OCI-LY1 (cell line): ENCODE measurements around the gene DHRS11.

ENCODE experiments used
- H2AFZ ChIP-seq: fragments of 200-600 bp; sonication (generic), shearing (Covaris generic); 2 replicates; pipeline ENCODE4 v1.6.0; 2014; ENCODE audit warnings: antibody characterized with exemption, mild to moderate bottlenecking, low read length
- H3F3A ChIP-seq: fragments of 200-600 bp; sonication (generic), shearing (Covaris generic); 2 replicates; pipeline ENCODE4 v1.6.0; 2014; ENCODE audit warnings: mild to moderate bottlenecking, antibody characterized with exemption, low read length, moderate library complexity; ENCODE audit not compliant: insufficient read depth
- H3K27ac ChIP-seq: fragments of 200-600 bp; sonication (generic); 2 replicates; pipeline ENCODE4 v1.5.1; 2014; ENCODE audit warnings: low read length, mixed run types, mild to moderate bottlenecking, low read depth; ENCODE audit not compliant: poor library complexity, severe bottlenecking
- H3K27me3 ChIP-seq: fragments of 200-600 bp; sonication (generic); 2 replicates; pipeline ENCODE4 v1.6.0; 2014; ENCODE audit warnings: antibody characterized with exemption, mild to moderate bottlenecking, low read length, moderate library complexity; ENCODE audit not compliant: insufficient read depth
- H3K36me3 ChIP-seq: fragments of 200-600 bp; sonication (generic); 2 replicates; pipeline ENCODE4 v1.6.1; 2014; ENCODE audit warnings: mild to moderate bottlenecking, antibody characterized with exemption, low read length, moderate library complexity, mixed read lengths; ENCODE audit not compliant: insufficient read depth
- H3K4me1 ChIP-seq: fragments of 200-600 bp; sonication (generic); 2 replicates; pipeline ENCODE4 v1.5.1; 2014; ENCODE audit warnings: mild to moderate bottlenecking, low read length, moderate library complexity; ENCODE audit not compliant: insufficient read depth, severe bottlenecking
- H3K4me2 ChIP-seq: fragments of 200-600 bp; sonication (generic), shearing (Covaris generic); 2 replicates; pipeline ENCODE4 v1.6.1; 2014; ENCODE audit warnings: low read length
- H3K4me3 ChIP-seq: fragments of 200-600 bp; sonication (generic); 2 replicates; pipeline ENCODE4 v1.5.1; 2014; ENCODE audit warnings: low read length, low read depth, mild to moderate bottlenecking, mixed read lengths; ENCODE audit not compliant: poor library complexity, severe bottlenecking
- H3K79me2 ChIP-seq: fragments of 200-600 bp; shearing (Covaris generic); 2 replicates; pipeline ENCODE4 v1.6.1; 2016; ENCODE audit warnings: mixed run types, low read length, mixed read lengths; ENCODE audit not compliant: insufficient read depth
- H3K9ac ChIP-seq: fragments of 200-600 bp; sonication (generic), shearing (Covaris generic); 2 replicates; pipeline ENCODE4 v1.6.1; 2014; ENCODE audit warnings: mild to moderate bottlenecking, low read length, mixed read lengths
- H3K9me2 ChIP-seq: fragments of 200-600 bp; sonication (generic), shearing (Covaris generic); 2 replicates; pipeline ENCODE4 v1.6.1; 2014; ENCODE audit warnings: low read depth, mild to moderate bottlenecking, low read length, mixed read lengths
- H3K9me3 ChIP-seq: fragments of 200-600 bp; shearing (Covaris generic); 2 replicates; pipeline ENCODE4 v1.6.1; 2014; ENCODE audit warnings: low read length, mixed read lengths
- H4K20me1 ChIP-seq: fragments of 200-600 bp; sonication (generic), shearing (Covaris generic); 2 replicates; pipeline ENCODE4 v1.6.0; 2016; ENCODE audit warnings: mild to moderate bottlenecking, low read length; ENCODE audit not compliant: insufficient read depth
- EZH2 ChIP-seq: fragments of 200-600 bp; sonication (generic), shearing (Covaris generic); IDR thresholded peaks from 2 replicates; pipeline ENCODE4 v1.8.0; 2017; ENCODE audit warnings: borderline replicate concordance, mixed run types, mild to moderate bottlenecking, antibody characterized with exemption, low read length, moderate library complexity, mixed read lengths
- TF ChIP-seq, protein P1 (sequence below): fragments of 200-600 bp; sonication (generic), shearing (Covaris generic); IDR thresholded peaks from 2 replicates; pipeline ENCODE4 v1.5.1; 2017; ENCODE audit warnings: mild to moderate bottlenecking, antibody characterized with exemption, low read length, moderate library complexity, mixed read lengths

Gene DHRS11

DNA sequence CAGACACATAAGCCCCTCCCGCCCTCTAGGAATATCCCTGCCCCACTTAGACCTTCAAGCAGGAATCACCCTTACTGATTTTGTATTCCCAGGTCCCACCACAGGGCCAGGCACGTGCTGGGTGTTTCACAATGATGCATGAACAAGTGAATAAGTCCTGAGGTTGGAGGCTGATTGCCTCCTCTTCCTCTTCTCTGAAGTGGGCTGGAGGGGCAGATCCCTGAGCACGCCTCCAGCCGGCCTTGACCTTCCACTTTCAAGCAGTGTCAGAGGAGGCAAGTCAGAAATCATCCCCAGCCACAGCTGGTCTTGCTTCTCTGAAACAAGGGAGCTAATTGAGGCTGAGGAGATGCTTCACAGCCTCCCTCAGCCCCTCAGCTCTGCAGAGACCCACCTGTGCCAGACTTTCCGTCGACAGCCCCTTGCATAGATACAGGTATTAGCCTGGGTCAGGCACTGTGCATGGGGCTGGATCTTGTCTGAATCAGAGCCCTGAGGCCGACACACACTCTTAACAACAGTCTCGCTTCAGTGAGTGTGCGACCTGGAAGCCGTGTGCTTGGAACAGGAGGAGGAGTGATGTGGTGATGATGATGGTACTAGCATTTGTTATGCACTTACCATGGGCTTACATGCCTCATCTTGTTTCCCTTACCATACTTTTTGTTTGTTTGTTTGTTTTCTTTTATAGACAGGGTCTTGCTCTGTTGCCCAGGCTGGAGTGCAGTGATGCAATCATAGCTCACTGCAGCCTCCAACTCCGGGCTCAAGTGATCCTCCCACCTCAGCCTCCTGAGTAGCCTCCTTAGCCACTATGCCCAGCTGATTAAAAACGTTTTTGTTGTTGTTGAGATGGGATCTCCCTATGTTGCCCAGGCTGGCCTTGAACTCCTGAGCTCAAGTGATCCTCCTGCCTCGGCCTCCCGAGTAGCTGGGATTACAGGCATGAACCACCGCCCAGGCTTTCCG lies 24.7 kb downstream of the DHRS11 start:
- H3K9ac ChIP-seq: no peak overlapping the region
- H2AFZ ChIP-seq: no peak overlapping the region
- peaks cover 3% of the 10 kb centered on the region for H3K4me1 ChIP-seq
- no peak overlapping the region for H3K27ac ChIP-seq
- no peak overlapping the region for H3K4me2 ChIP-seq
- no peaks in the 10 kb centered on the region for H4K20me1 ChIP-seq
- H3K36me3 ChIP-seq: 0 out of 2 replicates have a peak, but pooled peaks cover under 1% of the 10 kb centered on the region
- H3K9me3 ChIP-seq: no peaks in the 10 kb centered on the region
- no peak for TF ChIP-seq EZH2
- TF ChIP-seq, protein P1, sequence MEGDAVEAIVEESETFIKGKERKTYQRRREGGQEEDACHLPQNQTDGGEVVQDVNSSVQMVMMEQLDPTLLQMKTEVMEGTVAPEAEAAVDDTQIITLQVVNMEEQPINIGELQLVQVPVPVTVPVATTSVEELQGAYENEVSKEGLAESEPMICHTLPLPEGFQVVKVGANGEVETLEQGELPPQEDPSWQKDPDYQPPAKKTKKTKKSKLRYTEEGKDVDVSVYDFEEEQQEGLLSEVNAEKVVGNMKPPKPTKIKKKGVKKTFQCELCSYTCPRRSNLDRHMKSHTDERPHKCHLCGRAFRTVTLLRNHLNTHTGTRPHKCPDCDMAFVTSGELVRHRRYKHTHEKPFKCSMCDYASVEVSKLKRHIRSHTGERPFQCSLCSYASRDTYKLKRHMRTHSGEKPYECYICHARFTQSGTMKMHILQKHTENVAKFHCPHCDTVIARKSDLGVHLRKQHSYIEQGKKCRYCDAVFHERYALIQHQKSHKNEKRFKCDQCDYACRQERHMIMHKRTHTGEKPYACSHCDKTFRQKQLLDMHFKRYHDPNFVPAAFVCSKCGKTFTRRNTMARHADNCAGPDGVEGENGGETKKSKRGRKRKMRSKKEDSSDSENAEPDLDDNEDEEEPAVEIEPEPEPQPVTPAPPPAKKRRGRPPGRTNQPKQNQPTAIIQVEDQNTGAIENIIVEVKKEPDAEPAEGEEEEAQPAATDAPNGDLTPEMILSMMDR: no peak
- no peaks in the 10 kb centered on the region for H3F3A ChIP-seq
- no peaks in the 10 kb centered on the region for H3K27me3 ChIP-seq
- no peaks in the 10 kb centered on the region for H3K79me2 ChIP-seq
- H3K4me3 ChIP-seq: no peak overlapping the region
- no peaks in the 10 kb centered on the region for H3K9me2 ChIP-seq

DNA sequence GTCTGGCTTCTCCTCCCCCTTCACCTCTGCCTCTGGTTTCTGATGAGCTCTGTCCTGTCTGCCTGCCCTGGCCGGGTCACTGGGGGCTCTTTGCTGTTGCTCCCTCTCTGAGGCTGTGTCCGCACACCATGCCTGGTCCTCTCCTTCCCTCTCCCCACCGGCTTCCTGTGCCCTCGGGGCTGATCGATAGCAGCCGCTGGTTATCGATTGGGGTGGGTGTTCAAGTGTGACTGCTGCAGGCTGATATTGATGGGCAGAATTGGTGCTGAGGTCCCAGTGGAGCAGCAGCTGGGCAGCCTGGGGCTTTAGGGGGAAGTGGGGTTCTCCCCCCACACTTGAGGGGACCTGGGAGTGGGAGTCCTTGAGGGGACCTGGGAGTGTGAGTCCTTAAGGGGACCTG lies 26.1 kb downstream of the DHRS11 start:
- H3K79me2 ChIP-seq: no peaks in the 10 kb centered on the region
- no peak overlapping the region for H3K4me3 ChIP-seq
- no peak overlapping the region for H3K9ac ChIP-seq
- H3K36me3 ChIP-seq: no peaks in the 10 kb centered on the region
- peaks cover 3% of the 10 kb centered on the region for H3K4me1 ChIP-seq
- no peak overlapping the region for H2AFZ ChIP-seq
- no peak for TF ChIP-seq EZH2
- TF ChIP-seq, protein P1: no peak
- H3K9me3 ChIP-seq: no peaks in the 10 kb centered on the region
- H4K20me1 ChIP-seq: no peaks in the 10 kb centered on the region
- H3K9me2 ChIP-seq: no peaks in the 10 kb centered on the region
- no peak overlapping the region for H3K27ac ChIP-seq
- H3K4me2 ChIP-seq: no peak overlapping the region
- H3F3A ChIP-seq: no peaks in the 10 kb centered on the region
- no peaks in the 10 kb centered on the region for H3K27me3 ChIP-seq

DNA sequence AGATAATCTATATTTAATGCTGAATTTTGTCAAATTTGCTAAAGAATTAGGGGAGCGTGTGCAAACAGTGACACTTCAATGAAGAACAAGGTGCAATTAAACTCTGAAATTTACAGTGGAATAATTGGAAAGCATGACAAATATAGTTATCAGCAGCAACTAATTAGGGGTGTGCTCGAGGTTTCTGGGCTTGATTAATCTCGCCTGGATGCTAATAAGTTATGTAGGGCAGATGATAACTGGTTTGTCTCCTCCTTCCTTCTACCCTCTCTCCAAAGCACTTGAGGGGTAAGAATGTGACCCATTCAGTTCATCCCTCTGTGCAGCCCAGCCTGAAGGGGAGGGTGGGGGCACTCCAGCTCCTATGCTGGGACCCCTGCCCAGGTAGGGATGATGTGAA lies 31.6 kb downstream of the DHRS11 start:
- H3K9me3 ChIP-seq: no peaks in the 10 kb centered on the region
- H3K4me3 ChIP-seq: no peak overlapping the region
- TF ChIP-seq EZH2: no peak
- TF ChIP-seq, protein P1: no peak
- no peaks in the 10 kb centered on the region for H4K20me1 ChIP-seq
- no peaks in the 10 kb centered on the region for H3K27me3 ChIP-seq
- no peaks in the 10 kb centered on the region for H3F3A ChIP-seq
- no peak overlapping the region for H2AFZ ChIP-seq
- no peak overlapping the region for H3K4me2 ChIP-seq
- no peaks in the 10 kb centered on the region for H3K9me2 ChIP-seq
- H3K79me2 ChIP-seq: no peaks in the 10 kb centered on the region
- H3K9ac ChIP-seq: no peak overlapping the region
- peaks cover 3% of the 10 kb centered on the region for H3K4me1 ChIP-seq
- H3K36me3 ChIP-seq: no peaks in the 10 kb centered on the region
- no peak overlapping the region for H3K27ac ChIP-seq
